RPMI8226 (cell line): ENCODE results near the gene NPLOC4.
A peak's percentile ranks its signal among the peaks of the same experiment; 100 is the strongest.

ENCODE experiments used
- DNase-seq: peaks from one replicate; pipeline ENCODE4 v3.0.0-alpha.2; 2015

The NPLOC4 gene

GRCh38 chr17:81563861-81564586 is 72.9 kb downstream of the NPLOC4 start:
- DNase-seq = no peak

- no peak for DNase-seq
Observed at GRCh38 chr17:81561494-81561885, 75.4 kb downstream of the NPLOC4 start.

- DNase-seq = no peak
Observed at GRCh38 chr17:81558941-81559806, 77.7 kb downstream of the NPLOC4 start.

GRCh38 chr17:81558115-81558468 is 78.8 kb downstream of the NPLOC4 start:
- no peak for DNase-seq

GRCh38 chr17:81557276-81558114 is 79.4 kb downstream of the NPLOC4 start:
- DNase-seq = no peak

- DNase-seq = no peak
Observed at GRCh38 chr17:81556863-81557262, 80.0 kb downstream of the NPLOC4 start.

GRCh38 chr17:81556175-81556691 is 80.7 kb downstream of the NPLOC4 start:
- DNase-seq = no peak

GRCh38 chr17:81553616-81554181 is 83.2 kb downstream of the NPLOC4 start:
- DNase-seq = no peak

- DNase-seq = peak; percentile 92
Observed at GRCh38 chr17:81553018-81553615, 83.8 kb downstream of the NPLOC4 start.

- peak; percentile 90 for DNase-seq
Observed at GRCh38 chr17:81552244-81553017, 84.5 kb downstream of the NPLOC4 start, which contains the start of gene FAAP100. FAAP100 (minus strand) TSS chr17:81552353; CDS start chr17:81552330, 23 bp downstream.

- no peak for DNase-seq
Observed at GRCh38 chr17:81551458-81552243, 85.3 kb downstream of the NPLOC4 start.

GRCh38 chr17:81550830-81551457 is 86.0 kb downstream of the NPLOC4 start:
- no peak for DNase-seq

- no peak for DNase-seq
Observed at GRCh38 chr17:81550285-81550684, 86.6 kb downstream of the NPLOC4 start.

GRCh38 chr17:81549826-81550225 is 87.1 kb downstream of the NPLOC4 start:
- no peak for DNase-seq

GRCh38 chr17:81549031-81549557 is 87.8 kb downstream of the NPLOC4 start:
- DNase-seq = no peak

GRCh38 chr17:81547614-81547982 is 89.3 kb downstream of the NPLOC4 start:
- no peak for DNase-seq

GRCh38 chr17:81546906-81547613 is 89.9 kb downstream of the NPLOC4 start:
- no peak for DNase-seq

- no peak for DNase-seq
Observed at GRCh38 chr17:81545160-81545949, 91.6 kb downstream of the NPLOC4 start.
